Adipose tissue (tissue), 3 donors: Measurements from ENCODE around the gene CMSS1. TPM values are rescaled to one million over a fixed set of nuclear protein-coding genes. Genes with fewer than 3 reads are reported as not detected.
A peak's percentile ranks its signal among the peaks of the same experiment; 100 is the strongest.

Source experiments
- H3K27ac ChIP-seq: one replicate; pipeline ENCODE4 v1.5.1; 2013; ENCODE audit warnings: low read depth, low read length
- WGBS, 3 donors: extraction: QIAGEN DNeasy Blood & Tissue Kit; methylation state at CpG; one replicate each; pipeline ENCODE4 v1.1.7; 2013; 5-methylcytosine and 5-hydroxymethylcytosine counted together
- polyA plus RNA-seq, 3 donors: library from polyadenylated mRNA; stranded (reverse); fragments of 200-250 nt; gene quantifications; one replicate each; pipeline ENCODE4 v1.2.3, GENCODE V29; 2013
- donor health status: healthy with polysubstance abuse.
- donor health status: Bipolar disorder and iron deficiency.
- donor health status: healthy.

The CMSS1 gene
- polyA plus RNA-seq, 3 donors: 19.7 to 30.5 (median 27.6) TPM

DNA sequence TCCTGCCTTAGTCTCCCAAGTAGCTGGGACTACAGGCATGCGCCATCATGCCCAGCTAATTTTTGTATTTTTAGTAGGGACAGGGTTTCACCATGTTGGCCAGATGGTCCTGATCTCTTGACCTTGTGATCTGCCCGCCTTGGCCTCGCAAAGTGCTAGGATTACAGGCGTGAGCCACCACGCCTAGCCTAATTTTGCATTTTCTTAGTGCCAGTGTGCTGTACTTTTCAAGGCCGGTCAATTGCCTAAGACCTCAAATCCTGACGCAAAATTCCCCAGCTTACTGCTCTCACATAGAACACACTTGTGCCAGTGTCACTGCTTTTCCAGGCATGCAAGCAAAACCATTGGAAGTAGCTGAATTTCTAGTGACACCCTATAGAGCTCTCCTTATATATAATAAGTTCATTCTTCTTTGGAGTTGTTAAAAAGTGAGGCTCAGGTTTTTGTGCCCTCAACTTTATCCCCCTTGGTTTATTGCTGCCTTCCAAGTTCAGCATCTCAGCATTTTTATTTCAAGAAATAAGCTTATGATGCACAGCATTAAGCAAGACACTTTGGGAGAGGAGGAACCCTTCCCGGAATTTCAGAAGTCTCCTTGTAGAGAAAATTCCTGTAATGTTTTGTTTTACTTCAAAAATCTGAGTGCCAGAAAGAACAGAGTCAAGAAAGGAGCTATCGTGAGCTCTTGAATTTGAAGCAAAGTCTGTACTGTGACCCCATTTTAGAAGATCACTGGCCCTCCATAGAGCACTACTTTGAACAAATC lies 203.4 kb downstream of the CMSS1 start:
- no peak overlapping the region for H3K27ac ChIP-seq
- WGBS, 3 donors: 81 to 94% (median 89%) methylated on average over 9 of the region's 9 CpGs

DNA sequence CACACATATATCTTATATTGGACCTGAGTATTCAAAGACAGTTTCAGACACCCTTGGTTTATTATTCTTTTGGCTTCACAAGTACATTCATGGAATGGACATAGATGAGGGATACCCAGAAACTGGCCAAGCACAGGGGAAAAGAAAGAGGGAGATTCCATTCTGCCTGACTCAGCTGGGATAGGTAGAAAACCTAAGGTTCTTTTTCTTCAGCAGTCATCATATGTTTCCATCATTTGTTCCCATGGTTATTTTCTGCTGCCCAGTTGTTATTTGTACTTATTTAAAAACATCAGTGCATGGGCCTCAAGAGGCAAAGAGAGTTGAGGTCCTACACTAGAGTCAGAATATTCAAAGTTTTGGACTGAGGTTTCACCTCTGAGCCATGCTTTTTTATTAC lies 204.8 kb downstream of the CMSS1 start:
- H3K27ac ChIP-seq: no peak overlapping the region

DNA sequence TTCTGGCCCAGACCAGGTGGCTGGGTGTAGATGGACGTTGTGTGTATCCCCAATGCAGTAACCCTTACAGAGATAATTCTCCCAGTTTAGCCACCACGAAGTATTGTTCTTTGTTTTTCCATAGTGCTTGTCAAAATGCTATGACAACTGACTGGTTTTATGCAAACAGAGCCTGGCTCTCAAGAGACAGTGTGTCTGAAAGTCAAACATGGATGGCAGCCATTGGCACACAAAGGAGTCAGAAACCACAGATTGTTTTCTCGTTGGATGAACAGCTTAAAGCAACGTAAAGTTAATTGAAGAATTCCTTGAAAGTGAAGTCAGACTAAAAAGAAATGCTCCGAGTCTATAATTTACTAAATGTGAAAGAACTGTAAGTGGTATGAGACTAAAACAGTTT lies 205.5 kb downstream of the CMSS1 start:
- H3K27ac ChIP-seq: no peak overlapping the region
- 62 to 76% (median 70%) methylated on average over 5 of the region's 5 CpGs for WGBS, 3 donors

DNA sequence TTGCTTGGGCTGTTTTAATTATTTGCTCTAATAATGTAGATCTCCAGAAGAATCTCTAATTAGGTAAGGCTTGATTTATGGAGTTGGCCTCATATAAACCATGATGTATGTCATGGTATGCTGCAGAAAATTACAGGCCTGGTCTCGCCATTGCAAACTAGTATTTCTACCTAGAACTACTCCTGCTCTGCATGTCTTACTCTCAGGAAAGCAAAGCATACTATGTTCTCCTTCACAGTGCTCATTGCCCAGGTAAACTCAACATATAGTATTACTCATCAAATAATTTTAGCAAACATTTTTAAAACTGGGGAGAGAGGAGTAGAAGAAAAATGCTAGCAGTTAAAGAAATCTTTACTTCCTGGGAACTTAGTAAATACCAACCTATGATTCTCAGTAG lies 205.9 kb downstream of the CMSS1 start:
- 96 to 100% (median 99%) methylated on average over 1 of the region's 1 CpG for WGBS, 3 donors
- no peak overlapping the region for H3K27ac ChIP-seq

DNA sequence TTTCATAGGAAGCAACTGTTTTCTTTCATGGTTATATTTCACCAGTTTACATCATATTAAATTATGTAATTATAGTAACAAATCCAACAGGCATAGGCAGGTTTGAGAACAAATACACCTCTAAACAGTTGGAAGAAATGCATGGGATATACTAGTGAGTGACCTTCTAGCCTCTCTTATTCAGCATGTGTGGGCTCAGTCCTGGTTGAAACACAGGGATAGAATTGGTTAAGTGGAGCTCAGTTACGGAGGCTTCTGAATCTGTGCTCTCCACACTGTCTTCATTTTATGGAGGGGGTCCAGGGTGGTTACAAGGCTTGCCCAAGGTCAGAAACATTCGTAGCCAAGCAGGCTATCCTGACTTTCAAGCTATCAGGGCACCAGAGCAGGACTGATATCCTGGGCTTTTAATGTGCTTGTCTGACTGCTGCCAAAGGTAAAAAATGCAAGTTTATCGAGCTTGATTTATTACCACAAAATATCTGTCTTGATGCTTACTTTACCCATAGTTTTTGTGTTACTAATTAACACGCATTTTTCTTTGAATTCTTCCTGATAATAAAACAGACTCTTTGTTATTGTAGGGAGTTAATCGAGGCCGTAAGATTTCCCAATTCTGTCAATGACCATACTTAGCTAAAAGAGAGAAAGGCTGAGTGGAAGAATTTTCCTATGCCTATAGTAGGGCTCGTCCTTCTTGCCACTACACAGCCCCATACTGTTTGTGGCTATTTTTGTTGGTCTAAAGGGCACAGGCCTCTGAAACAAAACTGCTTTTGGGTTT lies 207.1 kb downstream of the CMSS1 start:
- WGBS, 3 donors: 25 to 79% (median 79%) methylated on average over 7 of the region's 7 CpGs
- H3K27ac ChIP-seq: no peak overlapping the region

DNA sequence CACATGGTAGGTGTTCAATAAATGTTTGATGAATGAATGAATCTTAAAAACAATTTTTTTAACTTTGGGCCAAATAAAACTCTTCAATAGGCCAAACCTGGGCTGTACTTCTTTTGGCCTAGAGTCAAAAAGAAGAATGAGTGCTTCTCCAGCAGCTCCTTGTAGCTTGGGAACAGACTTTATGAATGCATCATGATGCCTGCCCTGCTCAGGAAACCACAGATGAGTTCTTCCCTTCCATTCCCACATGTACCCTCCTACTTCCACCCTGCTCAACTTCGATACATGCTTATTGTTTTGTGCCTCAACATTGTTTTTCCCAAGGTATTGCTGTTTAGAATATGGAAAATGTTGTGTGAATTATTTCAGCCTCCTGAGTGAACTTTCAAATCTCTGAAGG lies 209.7 kb downstream of the CMSS1 start:
- 59 to 68% (median 65%) methylated on average over 1 of the region's 1 CpG for WGBS, 3 donors
- H3K27ac ChIP-seq: no peak overlapping the region

DNA sequence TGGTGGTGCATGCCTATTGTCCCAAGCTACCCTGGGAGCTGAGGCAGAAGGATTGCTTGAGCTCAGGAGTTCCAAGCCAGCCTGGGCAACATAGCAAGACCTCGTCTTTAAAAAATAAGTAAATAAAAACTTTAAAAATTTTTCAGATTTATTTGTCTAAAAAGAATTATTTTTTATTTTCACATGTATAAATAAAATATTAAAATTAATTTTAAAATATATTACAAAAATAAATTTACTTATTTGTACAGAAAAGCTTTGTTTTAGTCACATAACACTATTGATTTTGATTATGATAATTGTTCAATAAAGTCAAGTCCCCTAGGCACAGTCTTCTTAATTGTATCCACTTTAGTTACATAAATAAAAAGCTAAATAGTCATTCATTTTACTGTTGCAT lies 211.4 kb downstream of the CMSS1 start:
- no peak overlapping the region for H3K27ac ChIP-seq
- 91 to 100% (median 96%) methylated on average over 1 of the region's 1 CpG for WGBS, 3 donors

DNA sequence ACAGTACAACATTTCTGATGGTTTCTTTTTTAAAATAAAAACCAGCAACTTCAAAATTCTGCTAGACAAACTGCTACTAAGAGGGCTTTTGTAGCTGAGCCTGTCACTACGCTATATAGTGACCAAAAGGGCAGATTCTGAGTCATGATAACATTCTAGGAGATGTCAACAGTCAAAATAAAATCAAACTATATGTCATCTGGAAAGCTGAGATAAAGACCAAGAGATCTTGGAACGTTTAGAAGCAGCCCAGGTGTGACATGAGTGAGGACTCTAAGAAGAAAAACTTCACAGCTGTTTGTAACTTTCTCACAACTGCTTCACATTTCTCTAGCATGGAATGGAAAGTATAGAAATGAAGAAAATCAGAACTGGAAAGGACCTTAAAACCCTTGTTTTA lies 212.0 kb downstream of the CMSS1 start:
- no peak overlapping the region for H3K27ac ChIP-seq
- 38 to 82% (median 70%) methylated on average over 2 of the region's 2 CpGs for WGBS, 3 donors

DNA sequence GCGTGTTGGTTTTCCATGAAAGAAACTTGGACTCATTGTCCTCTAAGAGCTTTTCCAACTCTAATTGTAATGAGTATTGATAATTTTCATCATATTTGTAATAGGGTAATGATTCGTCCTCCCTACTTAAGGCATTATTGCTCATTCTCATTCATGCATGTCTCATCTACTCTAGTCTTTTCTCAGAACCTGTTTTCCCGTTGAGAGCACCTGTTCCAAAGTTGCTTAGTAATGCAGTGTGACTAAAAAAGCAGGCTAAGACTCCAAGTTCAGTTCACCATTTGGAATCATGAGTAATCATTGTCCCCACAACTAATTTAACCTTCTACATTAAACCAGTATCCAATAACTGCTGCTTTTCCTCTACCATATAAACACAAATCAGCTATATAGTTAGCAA lies 212.7 kb downstream of the CMSS1 start:
- H3K27ac ChIP-seq: no peak overlapping the region
- 90 to 95% (median 92%) methylated on average over 3 of the region's 3 CpGs for WGBS, 3 donors

DNA sequence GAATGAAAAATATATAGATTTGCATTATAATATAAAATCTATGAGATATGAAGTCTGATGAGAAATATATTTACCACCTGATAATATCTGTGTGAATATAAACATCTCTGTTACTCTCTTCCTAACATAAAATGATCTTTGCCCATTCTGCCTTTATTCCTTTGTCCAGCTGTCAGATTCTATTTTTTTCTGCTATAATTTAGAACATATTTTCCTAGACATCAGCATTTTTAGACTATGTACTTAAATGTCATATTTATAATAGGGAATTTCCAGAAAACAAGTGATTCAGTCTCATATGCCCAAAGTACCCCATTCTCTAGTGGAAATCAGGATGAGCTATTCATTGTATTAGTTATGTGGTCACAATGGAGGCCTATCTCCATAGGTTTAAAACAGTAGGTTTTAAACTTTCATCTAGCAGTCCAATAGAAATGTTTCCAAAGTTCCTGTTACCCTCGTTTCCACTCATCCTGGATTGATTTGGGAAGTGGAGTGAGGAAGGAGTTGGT lies 213.3 kb downstream of the CMSS1 start:
- WGBS, 3 donors: 74 to 94% (median 75%) methylated on average over 1 of the region's 1 CpG
- no peak overlapping the region for H3K27ac ChIP-seq

DNA sequence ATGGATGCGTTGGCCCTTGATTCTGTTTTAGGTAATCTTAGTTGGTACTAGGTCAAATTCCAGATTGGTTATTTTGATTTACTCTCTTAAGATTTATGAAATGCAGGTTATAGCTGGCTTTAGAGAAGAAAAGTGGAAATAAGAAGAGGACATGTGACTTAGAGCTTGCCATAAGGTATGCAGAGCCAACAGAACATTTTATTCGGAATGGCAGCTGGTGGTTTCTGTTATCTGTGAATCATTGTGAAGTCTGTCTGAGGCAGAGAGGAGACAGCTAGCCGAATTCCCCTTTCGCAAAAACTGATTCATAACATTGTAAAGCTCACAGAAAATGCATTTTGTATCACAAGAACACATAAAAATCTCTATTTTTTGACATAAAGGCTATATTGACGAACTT lies 214.6 kb downstream of the CMSS1 start:
- H3K27ac ChIP-seq: no peak overlapping the region

DNA sequence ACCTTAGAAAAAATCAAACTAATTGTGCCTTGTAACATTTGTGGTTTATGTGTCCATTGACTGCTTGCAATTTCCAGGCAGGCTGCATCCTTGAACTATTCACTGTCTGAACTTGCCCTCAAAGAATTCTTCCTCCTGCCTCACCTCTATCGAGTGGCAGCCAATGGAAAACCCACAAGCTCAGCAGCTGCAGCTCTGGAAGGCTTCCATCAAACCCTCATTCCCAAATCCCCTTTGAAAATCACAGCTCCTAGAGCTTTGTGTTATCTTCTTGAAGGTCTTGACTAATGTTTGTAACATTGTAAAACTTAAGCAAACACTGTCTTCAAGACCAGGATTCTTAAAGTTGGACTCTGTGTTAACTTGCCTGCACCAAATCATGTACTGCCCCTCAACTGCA lies 215.5 kb downstream of the CMSS1 start:
- H3K27ac ChIP-seq: no peak overlapping the region
- 13 to 71% (median 63%) methylated on average over 1 of the region's 1 CpG for WGBS, 3 donors

More for the DNA sequence above, 214.6 kb downstream of the CMSS1 start:
- WGBS, 3 donors: 77 to 89% (median 78%) methylated on average over 5 of the region's 5 CpGs

DNA sequence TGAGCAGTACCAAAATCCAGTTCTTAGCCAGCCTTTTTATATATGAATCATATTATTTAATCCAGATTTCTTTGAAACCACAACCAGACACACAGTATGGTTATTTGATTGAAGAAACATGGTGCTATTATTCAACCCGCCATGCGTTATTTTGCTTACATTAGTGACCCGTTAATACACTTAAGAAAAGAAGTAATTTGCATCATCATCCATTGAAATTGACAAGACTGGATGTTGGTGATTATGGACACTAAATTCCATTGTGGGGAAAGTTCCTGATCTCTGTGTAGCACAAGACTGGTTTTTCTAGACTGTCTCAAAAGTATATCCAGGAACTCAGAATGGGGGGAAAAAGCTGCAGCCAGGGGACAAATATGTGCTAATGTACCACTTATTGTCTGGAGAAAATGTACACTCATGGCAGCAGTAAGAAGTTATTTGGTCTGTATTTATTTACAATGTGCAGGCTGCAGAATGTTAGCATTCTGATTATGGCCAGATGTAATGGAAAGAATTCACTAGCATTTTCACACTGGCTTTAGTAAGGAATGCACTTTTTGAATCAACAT lies 216.3 kb downstream of the CMSS1 start:
- no peak overlapping the region for H3K27ac ChIP-seq
- WGBS, 3 donors: 93 to 99% (median 97%) methylated on average over 3 of the region's 3 CpGs

DNA sequence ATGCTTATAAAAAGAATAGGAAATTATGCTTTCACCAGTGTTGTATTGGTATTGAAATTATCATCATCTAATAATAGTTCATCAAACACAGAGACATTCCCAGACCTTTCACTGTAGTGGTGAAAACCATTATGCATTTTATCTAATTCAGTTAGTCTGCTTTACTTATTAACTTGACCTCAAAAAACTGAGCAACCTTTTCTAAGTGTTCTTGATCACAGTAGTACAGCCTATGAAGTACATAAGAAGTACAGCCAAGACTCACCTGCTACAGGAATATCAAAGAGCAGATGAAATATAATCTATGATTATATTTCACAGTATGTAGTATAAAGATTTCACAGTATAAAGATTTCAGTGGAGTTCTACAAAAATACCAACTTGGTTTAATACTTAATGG lies 221.4 kb downstream of the CMSS1 start:
- no peak overlapping the region for H3K27ac ChIP-seq

DNA sequence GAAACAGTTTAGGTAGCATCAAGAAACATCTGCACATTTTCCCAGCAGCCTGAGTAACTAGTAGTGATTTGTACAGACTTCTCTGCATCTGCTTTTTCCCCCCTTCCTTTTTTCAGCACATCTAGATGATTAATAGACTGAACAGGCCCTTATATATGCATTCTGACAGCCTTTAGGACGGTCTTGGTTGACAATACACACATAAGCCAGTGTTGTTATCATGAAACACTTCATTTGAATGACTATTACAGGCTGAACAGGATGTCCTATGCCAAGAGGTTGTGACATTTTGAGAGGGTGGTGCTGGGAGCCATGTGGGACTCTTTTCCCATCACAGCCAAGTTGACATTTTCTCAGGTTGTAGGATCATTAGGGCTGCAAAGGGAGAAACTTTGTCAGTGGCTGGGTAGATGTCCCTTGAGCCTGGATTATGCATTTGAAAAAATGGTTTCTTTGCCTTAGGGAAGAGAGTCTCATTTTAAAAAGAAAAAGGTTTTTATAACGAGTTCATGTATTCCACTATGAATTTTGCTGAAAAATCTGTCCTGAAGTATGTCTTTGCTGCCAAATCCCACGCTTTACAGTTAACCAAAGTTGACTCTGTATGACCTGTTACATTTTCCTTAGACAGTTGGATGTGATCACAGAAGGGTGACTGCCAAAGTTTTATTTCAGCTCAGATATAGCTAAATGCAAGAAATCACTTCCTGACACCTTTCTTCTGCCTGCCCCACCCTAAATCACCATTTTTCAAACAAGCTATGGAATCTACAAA lies 223.0 kb downstream of the CMSS1 start:
- H3K27ac ChIP-seq: peak overlapping the region; percentile 83
- WGBS, 3 donors: 47 to 58% (median 55%) methylated on average over 3 of the region's 3 CpGs

DNA sequence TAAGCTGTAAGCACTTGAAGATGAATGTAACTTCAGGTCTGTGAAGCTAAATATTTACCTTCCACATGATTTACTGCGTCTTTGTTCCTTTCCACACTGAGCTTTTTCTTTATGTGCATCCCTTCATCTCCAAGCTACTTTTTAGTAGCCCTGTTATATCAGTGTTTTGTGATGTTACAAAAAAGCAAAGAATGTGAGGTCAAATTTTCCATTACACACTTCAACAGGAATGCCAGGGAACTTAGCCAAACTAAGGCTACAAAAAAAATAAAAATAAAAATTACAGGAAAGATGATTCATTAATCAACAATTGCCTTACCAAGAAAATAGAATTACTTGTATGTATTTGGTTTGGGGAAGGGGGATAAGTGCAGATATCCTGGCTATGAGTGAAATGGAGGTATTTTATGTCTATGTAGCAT lies 223.7 kb downstream of the CMSS1 start:
- 27 to 53% (median 51%) methylated on average over 1 of the region's 1 CpG for WGBS, 3 donors
- H3K27ac ChIP-seq: no peak overlapping the region

DNA sequence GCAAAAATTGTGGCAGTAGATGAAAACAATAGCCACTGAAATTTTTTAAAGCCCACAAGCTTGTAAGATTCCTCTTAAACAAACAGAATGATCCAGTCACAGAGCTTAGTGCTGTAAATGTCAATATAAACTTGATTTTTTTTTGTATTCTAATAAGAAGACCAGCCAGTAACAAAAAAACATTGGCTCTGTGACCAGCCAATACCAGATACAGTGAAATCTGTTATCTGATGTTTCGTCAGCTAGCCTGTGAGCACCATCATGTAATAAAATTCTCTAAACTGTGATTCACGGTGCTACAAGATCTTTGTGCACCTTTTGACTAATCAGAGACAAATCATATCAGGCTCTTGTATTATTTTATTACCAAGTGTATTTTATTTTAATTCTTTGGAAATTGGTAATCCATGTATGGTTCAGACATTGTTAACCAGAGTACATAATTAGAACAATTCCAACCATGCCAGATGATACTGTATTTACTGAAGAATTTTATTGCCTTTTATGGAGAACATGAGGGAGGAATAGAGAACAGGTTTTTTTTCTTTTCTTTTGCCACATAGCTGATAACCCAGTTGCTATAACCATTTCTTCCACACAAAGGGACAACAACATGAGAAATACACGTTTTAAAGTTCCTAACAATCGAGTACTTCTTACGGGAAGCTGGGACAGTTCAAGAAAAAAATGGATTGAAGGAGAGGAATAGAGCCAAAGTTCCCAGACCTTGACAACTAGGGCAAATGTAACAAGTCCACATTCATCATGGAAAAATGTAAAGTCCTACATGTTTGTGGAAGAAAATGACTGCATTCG lies 224.7 kb downstream of the CMSS1 start:
- no peak overlapping the region for H3K27ac ChIP-seq
- 47 to 60% (median 49%) methylated on average over 6 of the region's 6 CpGs for WGBS, 3 donors

DNA sequence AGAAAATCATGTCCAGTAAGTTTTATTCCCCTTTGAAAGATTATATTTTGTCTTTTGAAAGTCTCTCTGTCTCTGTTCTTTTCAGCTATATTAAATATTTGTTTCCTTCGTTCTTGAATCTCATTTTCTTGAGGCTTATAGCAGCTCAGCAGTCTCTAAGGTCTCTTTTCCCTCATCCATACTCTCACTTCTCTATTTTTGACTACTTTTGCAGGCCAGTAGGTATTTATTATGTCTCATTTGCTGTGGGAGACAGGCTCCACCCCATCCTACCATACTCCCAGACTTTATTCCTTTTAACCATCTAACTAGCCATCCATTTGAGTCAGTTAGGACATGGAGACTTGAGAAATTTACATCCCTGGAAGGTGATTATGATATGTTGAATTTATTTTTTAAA lies 225.6 kb downstream of the CMSS1 start:
- 78 to 81% (median 79%) methylated on average over 1 of the region's 1 CpG for WGBS, 3 donors
- no peak overlapping the region for H3K27ac ChIP-seq
